NCI-H82 treated with DMSO at 0.1 percent for 48 hours (cell line): ENCODE results near the gene HK2.

ENCODE experiments used
- DNase-seq: peaks from one replicate; lab custom pipeline; 2025; ENCODE audit not compliant: unreplicated experiment; lab: John Stamatoyannopoulos, UW

HK2 gene

DNA sequence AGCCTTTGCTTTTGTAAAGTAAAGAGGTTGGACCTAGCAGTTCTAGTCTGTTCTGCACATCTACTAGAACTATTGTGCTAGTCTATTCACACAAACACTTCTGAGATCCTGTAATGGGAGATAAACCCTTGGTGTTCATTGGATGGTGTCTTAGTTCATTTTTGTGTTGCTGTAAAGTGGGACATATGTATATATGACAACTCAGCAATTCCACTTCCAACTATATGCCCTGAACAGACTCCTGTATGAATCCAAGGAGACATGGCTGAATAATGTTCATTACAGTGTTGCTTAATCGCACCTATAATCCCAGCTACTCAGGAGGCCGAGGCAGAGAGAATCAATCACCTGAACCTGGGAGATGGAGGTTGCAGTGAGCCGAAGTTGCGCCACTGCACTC is 23.3 kb downstream of the HK2 start:
- no peak for DNase-seq

DNA sequence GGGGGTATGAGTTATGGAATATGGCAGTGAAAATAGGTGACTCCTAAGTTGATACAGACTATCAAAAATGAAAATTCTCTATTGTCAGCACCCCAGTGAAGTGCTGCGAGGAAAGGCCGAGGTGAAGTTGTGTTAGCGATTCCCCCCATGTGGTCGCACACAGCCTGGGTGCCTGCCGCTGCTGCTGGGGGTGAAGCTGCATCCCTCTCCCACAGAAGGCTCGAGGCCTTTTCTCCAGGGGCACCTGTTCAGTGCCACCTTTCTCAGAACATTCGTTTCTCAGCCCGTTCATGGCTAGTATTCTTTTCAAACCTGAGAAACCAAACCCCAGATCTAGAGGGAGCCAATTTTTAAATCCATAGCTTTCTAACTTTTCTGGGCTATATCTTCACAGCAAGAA is 23.8 kb downstream of the HK2 start:
- DNase-seq = no peak

DNA sequence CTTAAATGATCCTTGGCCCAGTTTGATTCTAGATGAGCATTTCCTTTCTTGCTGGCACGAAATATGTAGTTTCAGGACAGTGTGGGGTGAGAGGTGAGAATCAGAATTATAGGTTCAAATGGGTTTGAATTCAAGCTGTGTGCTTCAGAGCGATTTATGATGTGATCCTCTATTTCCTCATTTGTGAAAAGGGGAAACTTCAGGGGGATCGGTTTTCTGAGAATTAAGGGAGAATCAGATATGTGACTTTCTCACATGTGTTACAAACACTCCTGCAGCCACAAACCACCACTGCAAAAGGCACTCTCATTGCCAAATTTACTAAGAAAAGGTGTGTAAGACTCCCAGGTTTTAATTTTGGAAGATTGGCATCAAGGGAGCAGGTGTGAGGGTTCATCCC is 24.4 kb downstream of the HK2 start:
- DNase-seq = no peak

DNA sequence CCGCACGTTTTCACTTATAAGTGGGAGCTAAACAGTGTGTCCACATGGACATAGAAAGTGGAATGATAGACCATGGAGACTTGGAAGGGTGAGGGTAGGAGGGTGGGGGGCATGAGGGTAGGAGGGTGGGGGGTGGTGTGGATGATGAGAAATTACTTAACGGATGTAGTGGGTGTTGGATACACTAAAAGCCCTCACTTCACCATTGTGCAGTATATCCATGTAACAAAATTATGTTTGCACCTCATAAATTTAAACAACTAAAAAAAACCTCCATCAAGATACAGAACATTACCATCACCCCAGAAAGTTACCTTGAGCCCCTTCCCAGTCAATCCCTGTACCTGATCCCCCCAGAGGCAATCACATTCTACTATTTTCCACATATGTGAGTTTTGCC is 26.2 kb downstream of the HK2 start:
- DNase-seq = no peak

DNA sequence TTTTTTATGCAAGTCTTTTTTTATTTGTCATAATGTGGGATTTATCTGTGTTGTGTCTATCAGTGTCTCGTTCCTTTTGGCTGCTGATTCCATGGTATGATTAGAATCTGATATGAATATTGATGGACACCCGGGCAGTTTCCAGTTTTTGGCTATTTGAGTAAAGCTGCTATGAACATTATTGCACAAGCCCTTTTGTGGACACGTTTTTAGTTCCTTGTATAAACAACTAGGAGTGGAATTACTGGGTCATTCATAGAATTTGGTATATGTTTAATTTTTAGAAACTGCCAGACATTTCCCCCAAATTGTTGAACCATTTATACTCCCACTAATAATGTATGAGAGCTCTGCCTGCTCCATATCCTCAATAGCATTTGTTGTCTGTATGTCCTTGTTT is 26.6 kb downstream of the HK2 start:
- DNase-seq = no peak

DNA sequence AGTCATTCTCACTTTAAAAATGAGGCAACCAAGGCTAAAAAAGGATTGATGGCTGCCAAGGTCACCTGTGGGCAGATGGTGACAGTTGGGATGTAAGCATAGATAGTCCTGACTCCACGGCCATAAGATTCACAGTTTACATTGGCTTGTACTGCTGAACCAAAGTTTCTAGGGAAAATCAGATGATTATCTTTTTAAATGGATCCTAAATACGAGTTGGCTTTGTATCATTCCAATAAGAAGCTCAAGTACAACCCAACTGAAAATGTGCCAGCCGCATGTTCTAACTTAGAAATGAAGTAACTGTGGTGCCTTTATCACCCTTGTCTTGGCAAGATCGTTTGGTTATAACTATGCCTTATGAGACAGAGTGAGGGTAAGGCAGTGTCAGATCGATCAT is 27.6 kb downstream of the HK2 start:
- DNase-seq = no peak

DNA sequence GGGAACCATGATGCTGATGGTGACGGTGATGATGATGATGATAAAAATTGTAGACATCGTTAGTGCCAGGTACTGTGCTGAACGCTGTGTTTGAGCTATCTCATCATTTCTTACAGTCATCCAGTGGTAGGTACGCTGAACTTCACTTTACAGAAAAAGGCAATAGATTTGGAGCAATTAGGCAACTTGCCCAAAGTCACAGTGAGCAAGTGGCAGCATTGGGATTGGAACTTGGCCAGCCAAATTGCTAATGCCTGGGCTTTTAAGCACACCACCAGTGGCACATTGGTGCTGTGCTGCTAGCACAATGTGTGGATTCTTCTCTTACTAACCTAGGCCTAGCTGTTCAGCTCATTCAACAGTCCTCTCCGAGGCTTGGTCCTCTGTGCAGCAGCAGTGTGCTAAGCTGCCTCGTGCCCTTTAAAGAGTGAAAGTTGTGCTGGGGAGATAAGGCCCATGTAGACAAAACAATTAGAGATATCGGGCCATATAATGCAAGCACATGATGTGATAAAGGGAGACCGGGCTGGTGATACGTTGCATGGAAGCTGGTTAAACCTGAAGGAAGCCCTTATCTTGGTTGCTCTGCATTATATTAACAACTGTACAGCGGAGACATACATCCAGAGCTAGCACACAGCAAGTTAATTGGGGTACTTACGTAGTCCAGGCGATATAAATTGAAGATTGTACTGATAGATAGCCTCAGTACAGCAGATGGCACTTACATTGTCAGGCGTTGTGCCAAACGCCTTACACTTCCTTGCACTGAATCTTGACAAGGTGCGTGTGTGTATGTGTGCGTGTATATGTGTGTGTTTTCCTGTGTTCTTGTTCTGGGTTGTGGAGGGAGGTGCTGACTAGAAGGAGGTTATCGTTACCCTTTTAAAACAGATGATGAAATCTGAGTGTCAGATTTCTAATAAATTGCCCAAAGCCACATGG is 28.4 kb downstream of the HK2 start:
- no peak for DNase-seq

DNA sequence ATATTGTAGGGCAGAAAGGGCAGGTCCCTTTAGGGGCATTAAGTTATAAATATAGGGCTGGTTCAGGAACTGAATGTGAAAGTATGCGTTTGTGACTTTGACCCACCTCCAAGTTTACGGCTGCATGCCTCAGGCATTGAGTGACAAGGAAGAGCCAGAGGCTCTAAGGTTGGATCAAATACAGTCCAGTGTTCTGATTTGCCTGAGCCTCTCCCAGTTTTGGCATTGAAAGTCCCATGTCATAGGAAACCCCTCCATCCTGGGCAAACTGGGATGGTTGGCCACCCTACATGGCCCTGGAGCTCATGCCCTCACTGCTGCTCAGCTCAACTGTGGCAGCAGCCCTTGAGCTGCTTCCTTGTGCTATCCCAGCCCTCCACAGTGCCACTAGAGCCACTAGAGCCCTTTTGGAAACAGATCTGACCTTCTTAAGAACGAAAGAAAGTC is 29.9 kb downstream of the HK2 start:
- no peak for DNase-seq

DNA sequence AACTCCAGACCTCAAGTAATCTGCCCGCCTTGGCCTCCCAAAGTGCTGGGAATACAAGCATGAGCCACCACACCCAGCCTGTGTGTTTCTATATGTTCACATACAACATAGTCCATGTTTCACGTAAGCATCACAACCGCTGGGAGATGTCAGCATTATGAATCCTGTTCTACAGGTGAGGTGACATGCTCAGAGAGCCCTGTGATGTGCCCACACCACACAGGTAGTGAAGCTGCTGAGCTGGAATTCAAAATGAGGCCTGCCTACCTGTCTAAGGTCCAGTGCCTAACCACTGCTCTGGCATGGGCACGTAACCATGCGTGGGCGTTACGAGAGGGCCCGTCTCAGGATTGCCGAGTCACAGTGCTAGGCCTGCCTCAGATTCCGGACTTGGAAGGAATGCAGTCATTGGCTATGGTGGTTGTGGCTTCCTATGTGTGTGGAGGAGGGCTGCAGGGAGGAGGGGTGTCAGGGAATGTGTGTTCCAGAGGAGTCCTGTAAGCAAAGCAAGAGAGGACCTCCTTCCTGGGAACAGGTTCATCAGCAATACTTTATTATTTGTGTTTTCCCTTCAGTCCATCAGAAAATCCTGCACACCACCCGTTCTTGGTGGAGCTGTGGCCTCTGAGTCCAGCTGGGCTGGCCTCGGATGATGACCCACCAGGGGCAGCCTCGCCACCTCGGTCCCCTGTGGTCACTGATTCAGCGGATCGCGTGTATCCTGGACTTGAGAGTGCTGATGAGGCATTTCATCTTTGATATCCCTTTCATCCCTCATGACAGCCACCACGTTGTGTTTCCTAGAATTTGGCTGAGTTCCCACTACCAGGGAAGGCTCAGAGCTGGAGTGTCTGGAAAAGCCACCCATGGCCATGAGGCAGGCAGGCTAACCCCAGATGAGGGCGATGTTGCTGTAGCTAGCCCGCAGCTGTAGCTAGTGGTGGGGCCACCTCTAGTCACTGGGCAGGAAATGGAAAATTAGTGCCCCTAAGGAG is 31.1 kb downstream of the HK2 start:
- DNase-seq = no peak

DNA sequence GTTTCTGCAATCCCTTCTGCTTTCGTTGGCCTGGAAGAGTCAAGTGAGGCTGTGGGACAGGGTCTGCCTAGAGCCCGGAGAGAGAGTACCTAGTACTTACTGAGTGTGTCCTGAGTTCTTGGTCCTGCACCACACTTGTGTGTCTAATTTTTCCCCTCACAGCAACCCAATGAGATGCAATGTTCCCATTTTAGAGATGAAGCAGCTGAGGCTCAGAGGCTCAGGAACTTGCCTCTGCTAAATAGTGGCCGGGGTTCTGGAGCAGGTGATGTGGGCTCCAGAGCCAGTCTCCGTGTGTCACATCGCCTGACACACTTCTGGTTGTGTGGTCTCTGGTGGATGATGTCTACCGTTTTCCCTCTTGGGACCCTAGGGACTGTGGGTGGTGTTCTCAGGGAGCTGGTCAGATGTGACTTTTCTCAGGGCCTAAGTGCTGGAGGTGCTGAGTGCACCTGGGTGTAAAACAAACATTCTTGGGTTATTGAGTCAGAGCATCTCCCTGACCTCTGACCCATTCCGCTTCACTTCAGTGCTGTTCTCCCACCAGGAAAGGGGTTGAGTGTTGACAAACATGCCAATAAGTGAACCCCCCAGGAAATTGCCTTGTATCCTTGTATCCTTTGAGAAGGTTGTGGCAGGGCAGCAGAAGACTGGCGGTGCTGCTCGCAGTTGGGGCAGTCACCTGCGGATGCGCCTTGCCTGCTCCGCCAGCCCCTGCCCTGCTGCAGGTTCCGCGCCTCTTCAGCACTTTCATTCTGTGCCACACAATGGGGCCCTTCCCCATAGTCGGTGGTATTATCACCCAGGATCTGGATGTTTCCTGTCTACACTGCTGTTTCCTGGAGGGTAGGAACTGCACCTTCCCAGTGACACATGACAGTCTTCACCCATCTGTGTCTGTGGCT is 32.1 kb downstream of the HK2 start:
- no peak for DNase-seq

DNA sequence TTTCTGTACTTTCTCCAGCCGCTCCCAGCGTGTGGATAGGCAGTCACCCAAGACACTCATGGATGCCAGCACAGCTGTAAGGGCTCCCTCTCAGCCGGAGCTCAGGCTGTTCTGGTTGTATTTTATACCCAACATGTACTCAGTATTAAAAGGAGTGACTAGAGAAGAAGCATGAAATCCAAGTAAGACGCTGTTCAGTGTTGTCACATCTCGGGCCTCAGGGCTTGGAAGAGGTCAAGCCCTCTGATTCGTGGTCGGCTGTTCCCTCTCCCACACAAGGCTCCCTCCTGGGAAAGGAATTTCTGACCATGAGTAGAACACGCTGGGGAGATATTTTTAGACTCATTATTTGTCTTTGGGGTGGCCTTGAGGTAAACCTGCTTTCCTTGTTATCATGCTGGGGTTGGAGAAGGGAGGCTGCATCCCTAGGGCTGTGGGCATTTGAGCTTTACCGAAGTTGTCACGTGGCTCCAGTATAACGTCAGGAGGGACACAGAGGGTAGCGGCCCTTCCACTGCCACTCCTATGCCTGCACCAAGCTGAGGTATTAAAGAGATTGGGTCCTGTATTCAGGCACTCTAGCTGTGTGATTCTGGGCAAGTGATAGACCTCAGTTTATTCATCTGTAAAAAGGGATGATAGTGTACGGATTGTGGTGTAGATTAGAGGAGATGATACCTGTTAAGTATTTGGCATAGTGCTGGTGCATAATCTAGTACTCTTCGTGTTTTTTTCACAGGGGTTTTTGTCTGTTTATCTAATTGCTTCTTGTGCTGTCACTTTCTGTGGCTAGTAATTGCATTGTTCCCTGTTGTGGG is 34.1 kb downstream of the HK2 start:
- no peak for DNase-seq

DNA sequence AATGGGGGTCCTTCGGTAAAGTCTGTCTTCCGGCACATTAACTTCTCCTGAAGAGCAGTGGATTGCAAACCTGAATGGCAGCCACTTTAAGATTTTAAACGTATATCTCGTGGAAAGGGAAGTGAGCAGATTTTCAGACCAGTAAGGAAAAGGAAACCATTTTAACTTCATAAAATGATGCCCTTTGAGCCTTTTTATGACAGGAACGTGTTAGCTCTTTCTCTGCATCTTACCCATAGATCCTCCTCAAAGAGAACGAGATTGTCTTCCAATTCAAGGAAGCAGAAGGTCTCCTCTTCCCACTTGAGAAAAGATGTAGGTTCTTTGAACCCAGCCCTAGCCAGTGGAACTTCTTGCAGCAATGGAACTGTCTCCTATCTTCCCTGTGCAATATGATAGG is 35.6 kb downstream of the HK2 start:
- no peak for DNase-seq

DNA sequence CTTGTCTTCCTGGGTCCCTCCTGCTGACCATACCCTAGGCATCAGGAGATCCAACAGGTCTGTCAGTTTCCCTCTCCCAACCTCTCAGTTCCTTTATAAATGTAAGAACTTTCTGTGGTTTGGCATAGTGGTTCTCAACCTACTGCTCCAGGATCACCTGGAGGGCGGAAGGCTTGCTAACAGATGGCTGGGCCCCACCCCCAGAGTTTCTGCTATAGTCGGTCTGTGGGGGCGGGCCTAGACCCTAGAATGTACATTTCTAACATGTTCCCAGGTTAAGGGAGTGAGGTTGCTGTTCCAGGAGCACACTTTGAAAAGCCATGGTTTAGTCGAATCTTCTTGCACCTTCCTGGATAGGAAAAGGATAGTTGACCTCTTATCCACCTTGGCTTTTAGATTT is 37.0 kb downstream of the HK2 start:
- no peak for DNase-seq

DNA sequence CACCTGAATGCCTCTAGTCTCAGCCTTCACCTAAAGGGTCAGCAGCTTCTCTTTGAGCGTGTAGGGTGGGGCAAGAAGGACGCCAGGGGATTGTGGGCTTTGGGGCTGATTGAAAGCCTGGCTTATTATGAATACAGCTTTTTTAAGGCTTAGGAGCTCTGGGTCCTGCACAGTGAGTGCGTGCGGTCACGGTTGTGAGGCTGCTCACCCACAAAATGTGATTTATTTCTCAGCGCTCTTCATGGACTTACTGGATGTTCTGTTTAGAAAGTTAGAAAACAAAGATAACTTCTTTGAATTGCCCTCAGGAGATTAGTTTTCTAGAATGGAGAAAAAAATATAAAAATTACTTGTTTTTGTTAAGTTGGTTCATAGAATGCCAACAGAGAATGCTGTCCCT is 37.5 kb downstream of the HK2 start:
- no peak for DNase-seq

DNA sequence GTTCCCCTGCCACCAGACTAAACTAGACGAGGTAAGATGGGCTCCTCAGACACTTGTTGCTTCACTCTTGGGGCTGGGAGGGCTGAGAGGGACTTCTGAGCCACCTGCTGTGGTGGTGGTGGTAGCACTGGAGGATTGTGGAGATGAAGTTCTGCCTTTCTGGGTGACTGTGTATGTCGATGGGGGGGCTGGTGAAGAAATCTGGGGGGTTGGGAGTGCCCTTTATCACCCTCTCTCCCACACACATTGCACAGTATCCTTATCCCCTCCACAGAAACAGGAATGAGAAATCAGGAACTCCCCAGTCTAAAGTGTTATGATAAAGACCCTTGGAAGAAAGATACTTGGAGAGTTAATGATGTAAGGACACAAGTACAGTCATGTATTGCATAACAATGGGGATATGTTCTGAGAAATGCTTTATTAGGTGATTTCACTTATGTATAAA is 38.5 kb downstream of the HK2 start:
- DNase-seq = no peak

DNA sequence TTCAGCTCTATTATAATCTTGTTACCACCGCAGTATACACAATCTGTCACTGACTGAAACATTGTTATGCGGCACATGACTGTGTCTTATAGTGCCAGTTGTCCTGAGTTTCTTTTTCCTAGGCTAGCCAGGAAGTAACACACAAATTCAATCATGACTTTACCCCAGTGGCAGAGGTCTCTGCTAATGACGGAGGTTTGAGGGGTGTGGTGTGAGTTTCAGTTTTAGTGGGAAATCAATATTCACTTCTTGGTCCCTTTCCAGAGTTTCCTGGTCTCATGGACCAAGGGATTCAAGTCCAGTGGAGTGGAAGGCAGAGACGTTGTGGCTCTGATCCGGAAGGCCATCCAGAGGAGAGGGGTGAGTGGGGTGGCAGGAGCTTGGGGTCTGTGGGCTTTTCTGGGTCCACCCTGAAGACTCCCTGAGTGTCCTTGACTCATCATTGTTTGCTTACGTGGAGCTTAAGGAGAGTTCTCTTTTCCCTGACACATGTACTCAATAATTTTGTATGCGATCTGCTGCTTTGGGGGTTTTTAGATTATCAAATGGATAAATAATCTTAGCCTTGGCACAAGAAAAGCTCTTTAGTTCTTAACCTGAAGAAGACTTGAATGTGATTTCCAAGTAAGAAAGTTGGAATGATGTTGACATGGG is 39.2 kb downstream of the HK2 start:
- no peak for DNase-seq

DNA sequence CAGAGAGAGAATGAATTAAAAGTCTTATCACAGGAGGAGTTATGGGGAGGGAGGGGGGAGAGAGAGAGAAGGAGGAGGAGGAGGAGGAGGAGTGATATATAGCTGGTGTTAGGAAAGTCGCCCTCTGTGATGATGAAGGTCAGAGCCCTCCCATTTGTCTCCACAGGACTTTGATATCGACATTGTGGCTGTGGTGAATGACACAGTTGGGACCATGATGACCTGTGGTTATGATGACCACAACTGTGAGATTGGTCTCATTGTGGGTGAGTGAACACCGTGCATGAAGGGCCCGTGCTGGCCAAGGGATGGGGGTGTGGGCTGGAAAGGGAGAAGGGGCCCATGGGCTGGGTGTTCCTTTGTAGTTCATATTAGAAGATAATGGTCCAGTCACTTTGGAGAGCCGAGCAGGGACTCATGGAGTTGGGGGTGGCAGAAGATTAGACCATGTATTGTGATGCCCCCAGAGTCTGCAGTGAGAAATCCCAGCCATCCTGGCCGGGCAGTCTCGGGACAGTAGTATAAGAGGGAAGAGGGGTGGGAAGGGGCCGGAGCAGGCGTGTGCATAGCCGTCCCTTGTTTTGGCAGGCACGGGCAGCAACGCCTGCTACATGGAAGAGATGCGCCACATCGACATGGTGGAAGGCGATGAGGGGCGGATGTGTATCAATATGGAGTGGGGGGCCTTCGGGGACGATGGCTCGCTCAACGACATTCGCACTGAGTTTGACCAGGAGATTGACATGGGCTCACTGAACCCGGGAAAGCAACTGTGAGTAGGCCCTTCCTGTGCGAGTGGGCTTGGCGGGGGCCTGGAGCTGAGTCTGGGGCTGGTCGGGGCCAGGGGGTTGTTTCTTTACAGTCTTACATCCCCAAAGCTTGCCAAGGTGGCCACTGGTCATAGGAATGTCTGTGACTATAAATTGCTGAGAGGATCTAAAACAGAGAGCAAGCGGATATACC is 40.0 kb downstream of the HK2 start:
- no peak for DNase-seq
